ENCODE results near the gene FBXW5. TPM values are rescaled to one million over a fixed set of nuclear protein-coding genes. Genes with fewer than 3 reads are reported as not detected.

The FBXW5 gene
- total and polyA plus RNA-seq, 2 experiments from 2014 or later, result 27.0 to 111 TPM

DNA sequence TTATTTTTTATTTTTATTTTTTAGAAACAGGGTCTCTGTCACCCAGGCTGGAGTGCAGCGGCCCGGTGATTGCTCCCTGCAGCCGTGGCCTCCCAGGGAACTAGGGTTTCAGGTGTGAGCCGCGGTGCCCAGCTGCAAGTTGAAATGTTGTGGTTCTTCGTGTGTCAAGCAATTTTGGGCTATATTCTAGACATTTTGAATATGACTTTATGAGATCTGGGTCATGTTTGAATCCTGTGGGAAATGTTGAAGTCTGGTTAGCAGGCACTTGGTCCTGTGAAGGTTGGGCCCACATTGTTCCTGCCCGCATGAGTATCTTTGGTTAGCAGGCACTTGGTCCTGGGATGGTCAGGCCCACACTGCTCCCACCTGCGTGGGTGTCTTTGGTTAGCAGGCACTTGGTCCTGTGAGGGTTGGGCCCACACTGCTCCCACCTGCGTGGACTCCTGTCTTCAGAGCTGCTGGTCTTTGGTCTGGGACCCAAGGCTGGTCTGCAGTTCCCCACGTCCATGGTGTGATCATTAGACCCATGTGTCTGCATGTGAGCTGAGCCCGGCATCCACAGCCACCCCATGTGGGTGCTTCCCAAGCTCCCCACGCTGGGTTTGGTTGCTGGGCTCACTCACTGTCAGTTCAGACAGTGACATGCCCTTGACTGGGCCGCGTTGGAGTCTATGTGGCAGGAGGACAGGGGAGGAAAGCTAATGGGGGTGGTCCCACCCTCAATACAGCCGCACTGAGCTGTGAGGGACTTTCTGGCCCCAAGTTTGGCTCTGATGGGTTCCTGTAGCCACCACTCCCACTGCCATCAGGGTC lies 7.1 kb downstream of the FBXW5 start:
- no peaks in the 10 kb centered on the region for H3K4me1 ChIP-seq (ENCODE audit: insufficient read depth)
- H3K9me3 Mint-ChIP-seq, result no peaks in the 10 kb centered on the region; the same call in 2 of the 3 replicates
- no peak for TF ChIP-seq CREB1 (CRISPR knock-in tag; IDR thresholded peaks at IDR 0.05; ENCODE audit: low read depth)
- H3F3A ChIP-seq (replicated peaks; ENCODE audit: low read depth), result peaks cover 11% of the 10 kb centered on the region; the same call in 1 of the 2 replicates
- H3K27ac Mint-ChIP-seq, result peak overlapping the region; percentile 56; the same call in 1 of the 2 replicates
- 0 out of 2 replicates have a peak, but pooled peaks cover 8% of the 10 kb centered on the region for H3K79me2 ChIP-seq (replicated peaks; ENCODE audit: insufficient read depth)
- no peak overlapping the region for H3K4me3 Mint-ChIP-seq
- peaks cover 54% of the 10 kb centered on the region for H3K36me3 Mint-ChIP-seq (ENCODE audit: low read depth)
- DNase-seq (ENCODE audit: low spot score) (no peak), ATAC-seq (no peak)
- H3K27me3 Mint-ChIP-seq (ENCODE audit: insufficient read depth, low read depth, poor library complexity), result peaks cover 8% of the 10 kb centered on the region
- H3K36me3 ChIP-seq (ENCODE audit: insufficient read depth), result no peaks in the 10 kb centered on the region
- peaks cover 12% of the 10 kb centered on the region for H4K20me1 ChIP-seq (replicated peaks; ENCODE audit: insufficient read depth)
- no peaks in the 10 kb centered on the region for H3K27me3 ChIP-seq (ENCODE audit: insufficient read depth)
- no peak overlapping the region for H3K27ac ChIP-seq (ENCODE audit: low read depth)
- H3K9me2 ChIP-seq (ENCODE audit: insufficient read depth), result no peaks in the 10 kb centered on the region; the same call in 1 of the 2 replicates
- H3K4me2 ChIP-seq, result no peak overlapping the region
- peaks cover 11% of the 10 kb centered on the region for H3K4me1 Mint-ChIP-seq
- no peak overlapping the region for H3K4me3 ChIP-seq
- H2AFZ ChIP-seq, result no peak overlapping the region

DNA sequence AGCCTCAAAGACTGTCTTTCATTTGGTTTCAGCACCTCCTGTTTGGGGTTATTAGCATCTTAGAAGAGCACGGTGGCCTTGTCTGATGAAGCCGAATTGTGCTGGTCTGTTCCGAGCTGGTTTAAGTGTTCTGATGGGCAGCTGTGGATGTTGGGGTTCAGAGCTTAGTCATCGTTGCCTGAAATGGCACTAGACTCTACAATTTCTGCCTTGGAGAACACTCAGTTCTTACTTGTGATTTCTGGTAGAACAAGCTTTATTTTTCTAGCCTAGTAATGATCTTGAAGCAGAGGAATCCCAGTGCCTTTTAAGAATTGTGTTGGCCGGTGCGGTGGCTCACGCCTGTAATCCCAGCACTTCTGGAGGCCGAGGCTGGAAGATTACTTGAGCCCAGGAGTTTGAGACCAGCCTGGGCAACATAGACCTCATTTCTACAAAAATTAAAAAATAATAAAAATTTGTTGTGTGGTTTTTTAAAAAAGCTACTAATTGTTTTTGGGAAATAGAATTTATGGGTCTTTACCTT lies 7.8 kb downstream of the FBXW5 start:
- Histone ChIP-seq H3K36me3 (ENCODE audit: insufficient read depth) (no peaks in the 10 kb centered on the region), H3K27me3 (ENCODE audit: insufficient read depth) (no peaks in the 10 kb centered on the region), H3K4me1 (ENCODE audit: insufficient read depth) (no peaks in the 10 kb centered on the region), H3F3A (replicated peaks; ENCODE audit: low read depth) (peaks cover 11% of the 10 kb centered on the region; the same call in 1 of the 2 replicates), H2AFZ (no peak overlapping the region), H3K4me2 (no peak overlapping the region), H4K20me1 (replicated peaks; ENCODE audit: insufficient read depth) (peaks cover 12% of the 10 kb centered on the region), H3K4me3 (no peak overlapping the region), H3K27ac (ENCODE audit: low read depth) (no peak overlapping the region), H3K9me2 (ENCODE audit: insufficient read depth) (no peaks in the 10 kb centered on the region; the same call in 1 of the 2 replicates), H3K79me2 (replicated peaks; ENCODE audit: insufficient read depth) (0 out of 2 replicates have a peak, but pooled peaks cover 8% of the 10 kb centered on the region)
- peaks cover 11% of the 10 kb centered on the region for H3K4me1 Mint-ChIP-seq
- no peak for ATAC-seq
- H3K36me3 Mint-ChIP-seq (ENCODE audit: low read depth), result peaks cover 54% of the 10 kb centered on the region
- no peaks in the 10 kb centered on the region; the same call in 2 of the 3 replicates for H3K9me3 Mint-ChIP-seq
- H3K4me3 Mint-ChIP-seq, result no peak overlapping the region
- H3K27me3 Mint-ChIP-seq (ENCODE audit: insufficient read depth, low read depth, poor library complexity), result peaks cover 8% of the 10 kb centered on the region
- no peak for DNase-seq (ENCODE audit: low spot score)
- H3K27ac Mint-ChIP-seq, result peak overlapping the region; percentile 80; the same call in 1 of the 2 replicates
- no peak for TF ChIP-seq ZNF331 (CRISPR knock-in tag; IDR thresholded peaks at IDR 0.05; ENCODE audit: low read depth)
- TF ChIP-seq EZH2phosphoT487 (IDR thresholded peaks at IDR 0.05; ENCODE audit: unreplicated experiment), result no peak
- no peak for TF ChIP-seq CREB1 (CRISPR knock-in tag; IDR thresholded peaks at IDR 0.05; ENCODE audit: low read depth)
- TF ChIP-seq NANOG (IDR thresholded peaks at IDR 0.05; ENCODE audit: borderline replicate concordance), result no peak
- no peak for TF ChIP-seq ZNF114 (CRISPR knock-in tag; IDR thresholded peaks at IDR 0.05)
- TF ChIP-seq, protein P1, sequence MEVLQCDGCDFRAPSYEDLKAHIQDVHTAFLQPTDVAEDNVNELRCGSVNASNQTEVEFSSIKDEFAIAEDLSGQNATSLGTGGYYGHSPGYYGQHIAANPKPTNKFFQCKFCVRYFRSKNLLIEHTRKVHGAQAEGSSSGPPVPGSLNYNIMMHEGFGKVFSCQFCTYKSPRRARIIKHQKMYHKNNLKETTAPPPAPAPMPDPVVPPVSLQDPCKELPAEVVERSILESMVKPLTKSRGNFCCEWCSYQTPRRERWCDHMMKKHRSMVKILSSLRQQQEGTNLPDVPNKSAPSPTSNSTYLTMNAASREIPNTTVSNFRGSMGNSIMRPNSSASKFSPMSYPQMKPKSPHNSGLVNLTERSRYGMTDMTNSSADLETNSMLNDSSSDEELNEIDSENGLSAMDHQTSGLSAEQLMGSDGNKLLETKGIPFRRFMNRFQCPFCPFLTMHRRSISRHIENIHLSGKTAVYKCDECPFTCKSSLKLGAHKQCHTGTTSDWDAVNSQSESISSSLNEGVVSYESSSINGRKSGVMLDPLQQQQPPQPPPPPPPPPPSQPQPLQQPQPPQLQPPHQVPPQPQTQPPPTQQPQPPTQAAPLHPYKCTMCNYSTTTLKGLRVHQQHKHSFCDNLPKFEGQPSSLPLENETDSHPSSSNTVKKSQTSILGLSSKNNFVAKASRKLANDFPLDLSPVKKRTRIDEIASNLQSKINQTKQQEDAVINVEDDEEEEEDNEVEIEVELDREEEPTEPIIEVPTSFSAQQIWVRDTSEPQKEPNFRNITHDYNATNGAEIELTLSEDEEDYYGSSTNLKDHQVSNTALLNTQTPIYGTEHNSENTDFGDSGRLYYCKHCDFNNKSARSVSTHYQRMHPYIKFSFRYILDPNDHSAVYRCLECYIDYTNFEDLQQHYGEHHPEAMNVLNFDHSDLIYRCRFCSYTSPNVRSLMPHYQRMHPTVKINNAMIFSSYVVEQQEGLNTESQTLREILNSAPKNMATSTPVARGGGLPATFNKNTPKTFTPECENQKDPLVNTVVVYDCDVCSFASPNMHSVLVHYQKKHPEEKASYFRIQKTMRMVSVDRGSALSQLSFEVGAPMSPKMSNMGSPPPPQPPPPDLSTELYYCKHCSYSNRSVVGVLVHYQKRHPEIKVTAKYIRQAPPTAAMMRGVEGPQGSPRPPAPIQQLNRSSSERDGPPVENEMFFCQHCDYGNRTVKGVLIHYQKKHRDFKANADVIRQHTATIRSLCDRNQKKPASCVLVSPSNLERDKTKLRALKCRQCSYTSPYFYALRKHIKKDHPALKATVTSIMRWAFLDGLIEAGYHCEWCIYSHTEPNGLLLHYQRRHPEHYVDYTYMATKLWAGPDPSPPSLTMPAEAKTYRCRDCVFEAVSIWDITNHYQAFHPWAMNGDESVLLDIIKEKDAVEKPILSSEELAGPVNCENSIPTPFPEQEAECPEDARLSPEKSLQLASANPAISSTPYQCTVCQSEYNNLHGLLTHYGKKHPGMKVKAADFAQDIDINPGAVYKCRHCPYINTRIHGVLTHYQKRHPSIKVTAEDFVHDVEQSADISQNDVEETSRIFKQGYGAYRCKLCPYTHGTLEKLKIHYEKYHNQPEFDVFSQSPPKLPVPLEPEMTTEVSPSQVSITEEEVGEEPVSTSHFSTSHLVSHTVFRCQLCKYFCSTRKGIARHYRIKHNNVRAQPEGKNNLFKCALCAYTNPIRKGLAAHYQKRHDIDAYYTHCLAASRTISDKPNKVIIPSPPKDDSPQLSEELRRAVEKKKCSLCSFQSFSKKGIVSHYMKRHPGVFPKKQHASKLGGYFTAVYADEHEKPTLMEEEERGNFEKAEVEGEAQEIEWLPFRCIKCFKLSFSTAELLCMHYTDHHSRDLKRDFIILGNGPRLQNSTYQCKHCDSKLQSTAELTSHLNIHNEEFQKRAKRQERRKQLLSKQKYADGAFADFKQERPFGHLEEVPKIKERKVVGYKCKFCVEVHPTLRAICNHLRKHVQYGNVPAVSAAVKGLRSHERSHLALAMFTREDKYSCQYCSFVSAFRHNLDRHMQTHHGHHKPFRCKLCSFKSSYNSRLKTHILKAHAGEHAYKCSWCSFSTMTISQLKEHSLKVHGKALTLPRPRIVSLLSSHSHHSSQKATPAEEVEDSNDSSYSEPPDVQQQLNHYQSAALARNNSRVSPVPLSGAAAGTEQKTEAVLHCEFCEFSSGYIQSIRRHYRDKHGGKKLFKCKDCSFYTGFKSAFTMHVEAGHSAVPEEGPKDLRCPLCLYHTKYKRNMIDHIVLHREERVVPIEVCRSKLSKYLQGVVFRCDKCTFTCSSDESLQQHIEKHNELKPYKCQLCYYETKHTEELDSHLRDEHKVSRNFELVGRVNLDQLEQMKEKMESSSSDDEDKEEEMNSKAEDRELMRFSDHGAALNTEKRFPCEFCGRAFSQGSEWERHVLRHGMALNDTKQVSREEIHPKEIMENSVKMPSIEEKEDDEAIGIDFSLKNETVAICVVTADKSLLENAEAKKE (CRISPR knock-in tag; IDR thresholded peaks at IDR 0.05), result no peak
- TF ChIP-seq, protein P2, sequence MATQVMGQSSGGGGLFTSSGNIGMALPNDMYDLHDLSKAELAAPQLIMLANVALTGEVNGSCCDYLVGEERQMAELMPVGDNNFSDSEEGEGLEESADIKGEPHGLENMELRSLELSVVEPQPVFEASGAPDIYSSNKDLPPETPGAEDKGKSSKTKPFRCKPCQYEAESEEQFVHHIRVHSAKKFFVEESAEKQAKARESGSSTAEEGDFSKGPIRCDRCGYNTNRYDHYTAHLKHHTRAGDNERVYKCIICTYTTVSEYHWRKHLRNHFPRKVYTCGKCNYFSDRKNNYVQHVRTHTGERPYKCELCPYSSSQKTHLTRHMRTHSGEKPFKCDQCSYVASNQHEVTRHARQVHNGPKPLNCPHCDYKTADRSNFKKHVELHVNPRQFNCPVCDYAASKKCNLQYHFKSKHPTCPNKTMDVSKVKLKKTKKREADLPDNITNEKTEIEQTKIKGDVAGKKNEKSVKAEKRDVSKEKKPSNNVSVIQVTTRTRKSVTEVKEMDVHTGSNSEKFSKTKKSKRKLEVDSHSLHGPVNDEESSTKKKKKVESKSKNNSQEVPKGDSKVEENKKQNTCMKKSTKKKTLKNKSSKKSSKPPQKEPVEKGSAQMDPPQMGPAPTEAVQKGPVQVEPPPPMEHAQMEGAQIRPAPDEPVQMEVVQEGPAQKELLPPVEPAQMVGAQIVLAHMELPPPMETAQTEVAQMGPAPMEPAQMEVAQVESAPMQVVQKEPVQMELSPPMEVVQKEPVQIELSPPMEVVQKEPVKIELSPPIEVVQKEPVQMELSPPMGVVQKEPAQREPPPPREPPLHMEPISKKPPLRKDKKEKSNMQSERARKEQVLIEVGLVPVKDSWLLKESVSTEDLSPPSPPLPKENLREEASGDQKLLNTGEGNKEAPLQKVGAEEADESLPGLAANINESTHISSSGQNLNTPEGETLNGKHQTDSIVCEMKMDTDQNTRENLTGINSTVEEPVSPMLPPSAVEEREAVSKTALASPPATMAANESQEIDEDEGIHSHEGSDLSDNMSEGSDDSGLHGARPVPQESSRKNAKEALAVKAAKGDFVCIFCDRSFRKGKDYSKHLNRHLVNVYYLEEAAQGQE (IDR thresholded peaks at IDR 0.05; ENCODE audit: unreplicated experiment), result no peak
- no peak for TF ChIP-seq JUNB (IDR thresholded peaks at IDR 0.05; ENCODE audit: unreplicated experiment)
- TF ChIP-seq, protein P3, sequence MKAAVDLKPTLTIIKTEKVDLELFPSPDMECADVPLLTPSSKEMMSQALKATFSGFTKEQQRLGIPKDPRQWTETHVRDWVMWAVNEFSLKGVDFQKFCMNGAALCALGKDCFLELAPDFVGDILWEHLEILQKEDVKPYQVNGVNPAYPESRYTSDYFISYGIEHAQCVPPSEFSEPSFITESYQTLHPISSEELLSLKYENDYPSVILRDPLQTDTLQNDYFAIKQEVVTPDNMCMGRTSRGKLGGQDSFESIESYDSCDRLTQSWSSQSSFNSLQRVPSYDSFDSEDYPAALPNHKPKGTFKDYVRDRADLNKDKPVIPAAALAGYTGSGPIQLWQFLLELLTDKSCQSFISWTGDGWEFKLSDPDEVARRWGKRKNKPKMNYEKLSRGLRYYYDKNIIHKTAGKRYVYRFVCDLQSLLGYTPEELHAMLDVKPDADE (IDR thresholded peaks at IDR 0.05), result no peak
